MM.1S (cell line): ENCODE results near the gene SYNGR1.

ENCODE experiments used
- CTCF ChIP-seq: fragments of 300-600 bp; sonication (generic); IDR thresholded peaks from 2 replicates; pipeline ENCODE4 v1.5.1; 2016; ENCODE audit warnings: antibody characterized with exemption, low read length, mixed read lengths
- EZH2 ChIP-seq: fragments of 300-600 bp; sonication (generic); optimal IDR thresholded peaks from 2 replicates; pipeline ENCODE3; 2017; ENCODE audit warnings: low read depth, mild to moderate bottlenecking, antibody characterized with exemption, low read length, mixed read lengths

GRCh38 chr22:39388261-39389011 lies 38.6 kb downstream of the SYNGR1 start:
- no peak; the same call in 1 of the 2 replicates for TF ChIP-seq CTCF
- TF ChIP-seq EZH2, result no peak
